ENCODE measurements around the gene PNMA8B. TPM values are rescaled to one million over a fixed set of nuclear protein-coding genes. Genes with fewer than 3 reads are reported as not detected.

PNMA8B gene
- polyA plus RNA-seq, 1 of the 3 experiments (the other 2 are of a cell fraction): 0.92 TPM

GRCh38 chr19:46471116-46471733 is 24.4 kb downstream of the PNMA8B start, which contains the start of gene PNMA8A (continued):
- TF ChIP-seq, protein P1, sequence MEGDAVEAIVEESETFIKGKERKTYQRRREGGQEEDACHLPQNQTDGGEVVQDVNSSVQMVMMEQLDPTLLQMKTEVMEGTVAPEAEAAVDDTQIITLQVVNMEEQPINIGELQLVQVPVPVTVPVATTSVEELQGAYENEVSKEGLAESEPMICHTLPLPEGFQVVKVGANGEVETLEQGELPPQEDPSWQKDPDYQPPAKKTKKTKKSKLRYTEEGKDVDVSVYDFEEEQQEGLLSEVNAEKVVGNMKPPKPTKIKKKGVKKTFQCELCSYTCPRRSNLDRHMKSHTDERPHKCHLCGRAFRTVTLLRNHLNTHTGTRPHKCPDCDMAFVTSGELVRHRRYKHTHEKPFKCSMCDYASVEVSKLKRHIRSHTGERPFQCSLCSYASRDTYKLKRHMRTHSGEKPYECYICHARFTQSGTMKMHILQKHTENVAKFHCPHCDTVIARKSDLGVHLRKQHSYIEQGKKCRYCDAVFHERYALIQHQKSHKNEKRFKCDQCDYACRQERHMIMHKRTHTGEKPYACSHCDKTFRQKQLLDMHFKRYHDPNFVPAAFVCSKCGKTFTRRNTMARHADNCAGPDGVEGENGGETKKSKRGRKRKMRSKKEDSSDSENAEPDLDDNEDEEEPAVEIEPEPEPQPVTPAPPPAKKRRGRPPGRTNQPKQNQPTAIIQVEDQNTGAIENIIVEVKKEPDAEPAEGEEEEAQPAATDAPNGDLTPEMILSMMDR (IDR thresholded peaks at IDR 0.05): peak; percentile 30

GRCh38 chr19:46470376-46470775 is 25.3 kb downstream of the PNMA8B start:
- H3K4me2 ChIP-seq: peak overlapping the region; percentile 92
- no peak for DNase-seq
- peaks cover 29% of the 10 kb centered on the region for H3F3A ChIP-seq (replicated peaks; ENCODE audit: insufficient read depth)
- H3K9me2 ChIP-seq: no peaks in the 10 kb centered on the region
- CTCF ChIA-PET: interaction anchor here (0.8 to 24.7 kb wide), 7 partner anchors 8 to 84 kb away, joined by 3 to 463 read pairs (median 6); no protein-coding TSS in a partner anchor
- peaks cover 16 to 25% of the 10 kb centered on the region in 2 experiments; a peak in 2 of 4 replicates for H3K4me1 ChIP-seq (ENCODE audit: control insufficient read depth in 1 of 2, insufficient read depth in 2 of 2, low read depth in 1 of 2, low read length in 1 of 2)
- no peaks in the 10 kb centered on the region for H3K9me3 ChIP-seq
- no peak for TF ChIP-seq JUND (IDR thresholded peaks at IDR 0.05)
- TF ChIP-seq, protein P1 (IDR thresholded peaks at IDR 0.05): no peak
- TF ChIP-seq GABPA (IDR thresholded peaks at IDR 0.05; ENCODE audit: low read depth): no peak
- no peak for TF ChIP-seq EZH2phosphoT487 (IDR thresholded peaks at IDR 0.05; ENCODE audit: borderline replicate concordance, low read depth)
- no peak for TF ChIP-seq EP300 (IDR thresholded peaks at IDR 0.05; ENCODE audit: borderline replicate concordance in 1 of 2, low read depth in 1 of 2, low read length in 1 of 2)
- TF ChIP-seq, protein P2, sequence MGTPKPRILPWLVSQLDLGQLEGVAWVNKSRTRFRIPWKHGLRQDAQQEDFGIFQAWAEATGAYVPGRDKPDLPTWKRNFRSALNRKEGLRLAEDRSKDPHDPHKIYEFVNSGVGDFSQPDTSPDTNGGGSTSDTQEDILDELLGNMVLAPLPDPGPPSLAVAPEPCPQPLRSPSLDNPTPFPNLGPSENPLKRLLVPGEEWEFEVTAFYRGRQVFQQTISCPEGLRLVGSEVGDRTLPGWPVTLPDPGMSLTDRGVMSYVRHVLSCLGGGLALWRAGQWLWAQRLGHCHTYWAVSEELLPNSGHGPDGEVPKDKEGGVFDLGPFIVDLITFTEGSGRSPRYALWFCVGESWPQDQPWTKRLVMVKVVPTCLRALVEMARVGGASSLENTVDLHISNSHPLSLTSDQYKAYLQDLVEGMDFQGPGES (IDR thresholded peaks at IDR 0.05; ENCODE audit: low read depth, low read length): no peak
- no peak for TF ChIP-seq RFX5 (IDR thresholded peaks at IDR 0.05; ENCODE audit: low read length)
- TF ChIP-seq TAF1 (IDR thresholded peaks at IDR 0.05; ENCODE audit: borderline replicate concordance, low read depth, low read length): no peak
- no peak for TF ChIP-seq MAX (IDR thresholded peaks at IDR 0.05; ENCODE audit: low read depth)
- TF ChIP-seq TEAD4 (IDR thresholded peaks at IDR 0.05; ENCODE audit: borderline replicate concordance, insufficient read depth): no peak
- TF ChIP-seq TCF12 (IDR thresholded peaks at IDR 0.05): no peak
- no peak for TF ChIP-seq PBX3 (IDR thresholded peaks at IDR 0.05)
- TF ChIP-seq MXI1 (IDR thresholded peaks at IDR 0.05; ENCODE audit: low read depth, low read length): no peak
- TF ChIP-seq MEF2A (IDR thresholded peaks at IDR 0.05; ENCODE audit: borderline replicate concordance, low read depth): no peak
- TF ChIP-seq FOSL2 (IDR thresholded peaks at IDR 0.05; ENCODE audit: borderline replicate concordance, low read depth): no peak
- TF ChIP-seq USF2 (IDR thresholded peaks at IDR 0.05; ENCODE audit: borderline replicate concordance, low read depth, low read length): no peak
- no peak for TF ChIP-seq NRF1 (IDR thresholded peaks at IDR 0.05; ENCODE audit: low read depth, low read length)
- no peak for TF ChIP-seq ELF1 (IDR thresholded peaks at IDR 0.05)
- peak overlapping the region; percentile 63 to 68; a peak in 3 of 4 replicates for H3K4me3 ChIP-seq (ENCODE audit: low read depth in 2 of 2, low read length in 1 of 2)
- H2AFZ ChIP-seq (ENCODE audit: low read depth): no peak overlapping the region
- peaks cover 8% of the 10 kb centered on the region; the same call in 1 of the 2 replicates for H3K79me2 ChIP-seq (ENCODE audit: insufficient read depth)
- H4K20me1 ChIP-seq (ENCODE audit: insufficient read depth): no peaks in the 10 kb centered on the region
- H3K27me3 ChIP-seq (ENCODE audit: insufficient read depth): no peaks in the 10 kb centered on the region
- POLR2A ChIA-PET: no interaction called here
- H3K27ac ChIP-seq (ENCODE audit: low read depth in 2 of 2, low read length in 1 of 2): no peak overlapping the region; a peak in 1 of 4 replicates
- peak overlapping the region; percentile 75; the same call in 1 of the 2 replicates for H3K9ac ChIP-seq
- H3K36me3 ChIP-seq (replicated peaks in 1 of 2; ENCODE audit: control insufficient read depth in 1 of 2, insufficient read depth in 2 of 2, low read length in 1 of 2): peaks cover 0 to 8% of the 10 kb centered on the region in 2 experiments
- WGBS (ENCODE audit: low lambda C conversion rate): 82% methylated on average over 10 of the region's 10 CpGs
